GM18499 (cell line): Measurements from ENCODE around the gene ZFYVE1.
"Not testable (repeated sequence)": the region's sequence is repeated elsewhere in the genome, so short reads cannot be mapped to it uniquely, and the experiment has no call there.

Experiments
- ATAC-seq: cut with Tn5 transposase; IDR thresholded peaks from one replicate; pipeline ENCODE4 v1.9.1; 2021; ENCODE audit warnings: moderate number of reproducible peaks; ENCODE audit not compliant: insufficient read depth, unreplicated experiment

Gene ZFYVE1

DNA sequence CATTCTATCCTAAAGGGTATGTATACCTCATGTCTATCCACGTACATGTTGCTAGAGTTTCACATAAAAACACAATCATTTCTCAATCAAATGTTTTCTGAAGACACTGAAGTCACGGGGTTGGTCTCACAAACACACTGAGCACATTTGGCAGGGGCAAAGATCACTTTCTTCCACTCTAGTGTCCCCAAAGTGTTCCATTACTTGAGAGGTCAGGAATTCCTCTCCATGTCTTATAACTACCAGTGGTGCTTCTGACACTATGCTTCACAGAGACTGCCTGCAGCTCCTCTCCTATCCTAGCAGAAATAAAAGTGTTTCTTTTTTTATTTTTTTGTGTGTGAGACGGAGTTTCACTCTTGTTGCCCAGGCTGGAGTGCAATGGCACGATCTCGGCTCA, 19.1 kb downstream of the ZFYVE1 start:
- ATAC-seq = no peak

DNA sequence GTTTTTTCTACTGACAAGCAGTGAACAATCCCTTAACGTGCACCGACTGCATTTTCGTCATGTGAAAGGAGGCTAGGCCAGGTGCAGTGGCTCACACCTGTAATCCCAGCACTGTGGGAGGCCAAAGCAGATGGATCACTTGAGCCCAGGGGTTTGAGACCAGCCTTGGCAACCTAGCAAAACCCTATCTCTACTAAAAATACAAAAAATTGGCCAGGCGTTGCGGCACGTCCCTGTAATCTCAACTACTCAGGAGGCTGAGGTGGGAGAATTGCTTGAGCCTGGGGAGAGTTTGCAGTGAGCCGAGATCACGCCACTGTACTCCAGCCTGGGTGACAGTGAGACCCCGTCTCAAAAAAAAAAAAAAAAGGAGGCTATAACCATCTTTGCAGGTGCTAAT, 22.3 kb downstream of the ZFYVE1 start:
- not testable (repeated sequence) for ATAC-seq

DNA sequence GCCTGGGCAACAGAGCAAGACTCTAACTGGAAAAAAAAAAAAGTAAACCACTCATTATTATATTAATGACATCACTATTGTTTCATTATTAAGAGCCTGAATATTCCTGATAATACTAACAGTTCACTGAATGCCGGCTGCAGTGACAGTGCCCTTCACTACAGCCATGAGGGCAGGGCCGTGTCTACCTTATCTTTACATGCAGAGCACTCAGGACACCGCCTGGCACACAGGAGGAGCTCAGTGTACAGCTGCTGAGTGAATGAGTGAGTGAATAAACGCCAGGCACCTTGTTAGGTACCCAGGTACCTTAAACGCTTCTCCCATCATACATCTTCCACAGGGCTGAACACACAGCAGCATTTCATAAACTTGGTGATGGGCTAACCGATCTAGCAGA, 23.2 kb downstream of the ZFYVE1 start:
- no peak for ATAC-seq

DNA sequence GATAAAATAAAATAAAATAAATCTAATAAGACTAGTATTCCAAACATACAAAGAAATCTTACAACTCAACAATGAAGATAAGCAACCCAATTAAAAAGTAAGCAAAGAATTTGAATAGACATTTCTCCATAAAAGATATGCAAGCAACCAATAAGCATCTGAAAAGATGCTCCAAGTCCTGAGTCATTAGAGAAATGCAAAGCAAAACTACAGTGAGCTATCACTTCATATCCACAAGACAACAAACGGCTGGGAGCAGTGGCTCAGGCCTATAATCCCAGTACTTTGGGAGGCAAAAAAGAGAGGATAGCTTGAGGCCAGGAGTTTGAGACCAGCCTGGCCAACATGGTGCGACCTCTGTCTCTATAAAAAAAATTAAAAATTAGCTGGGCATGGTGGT, 26.8 kb downstream of the ZFYVE1 start:
- ATAC-seq = no peak

DNA sequence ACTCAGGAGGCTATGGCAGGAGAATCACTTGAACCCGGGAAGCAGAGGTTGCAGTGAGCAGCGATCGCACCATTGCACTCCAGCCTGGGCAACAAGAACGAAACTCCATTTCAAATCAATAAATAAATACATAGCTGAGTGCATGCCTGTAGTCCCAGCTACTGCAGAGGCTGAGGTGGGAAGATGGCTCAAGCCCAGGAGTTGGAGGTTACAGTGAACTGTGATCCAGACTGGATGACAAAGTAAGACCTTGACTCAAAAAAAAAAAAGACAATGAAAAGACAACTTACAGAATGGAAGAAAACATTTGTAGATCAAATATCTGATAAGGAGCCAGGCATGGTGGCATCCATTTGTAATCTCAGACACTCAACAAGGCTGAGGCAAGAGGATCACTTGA, 27.6 kb downstream of the ZFYVE1 start:
- ATAC-seq = no peak

DNA sequence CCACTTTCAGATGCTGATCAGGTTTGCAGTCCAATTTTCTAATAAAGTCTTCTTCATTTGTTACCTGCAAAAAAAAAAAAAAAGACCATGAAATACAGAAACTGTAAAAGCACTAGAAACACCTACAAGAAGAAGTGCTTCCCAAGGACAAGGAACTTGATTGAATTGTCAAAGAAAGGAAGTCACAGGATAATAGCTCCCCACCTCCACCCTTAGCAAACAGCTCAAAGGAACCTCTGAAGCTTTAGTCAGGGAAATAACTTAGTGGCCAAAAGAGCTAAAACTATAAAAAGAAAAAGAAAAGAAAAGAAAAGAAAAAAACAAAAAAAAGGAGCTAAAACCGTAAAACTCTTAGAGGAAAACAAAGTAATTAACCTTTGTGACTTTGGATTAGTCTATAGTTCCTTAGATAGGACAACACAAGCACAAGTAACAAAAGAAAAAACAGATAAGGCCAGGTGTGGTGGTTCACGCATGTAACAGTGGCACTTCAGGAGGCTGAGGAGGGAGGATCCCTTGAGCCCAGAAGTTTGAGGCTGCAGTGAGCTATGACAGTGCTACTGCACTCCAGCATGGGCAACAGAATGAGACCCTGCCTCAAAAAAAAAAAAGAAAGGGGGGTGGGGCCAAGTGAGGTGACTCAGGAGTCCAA, 28.5 kb downstream of the ZFYVE1 start:
- no peak for ATAC-seq

DNA sequence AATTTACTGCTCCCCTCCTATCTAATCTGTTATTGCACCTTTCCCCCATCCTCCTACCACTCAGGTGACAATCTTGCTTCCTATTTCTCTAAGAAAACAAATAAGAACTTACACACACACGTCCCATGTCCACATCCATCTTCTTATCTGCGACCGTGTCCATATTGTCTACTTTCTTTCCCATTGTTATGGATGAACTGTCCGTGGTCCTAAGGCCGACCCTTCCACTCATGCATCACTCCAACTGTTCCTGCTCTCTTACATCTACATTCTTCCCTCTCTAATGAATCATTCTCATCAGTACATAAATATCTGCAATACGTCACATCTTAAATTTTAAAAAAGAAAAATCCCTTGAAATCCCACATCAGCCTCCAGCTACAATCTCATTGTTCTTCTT, 30.0 kb downstream of the ZFYVE1 start:
- no peak for ATAC-seq

DNA sequence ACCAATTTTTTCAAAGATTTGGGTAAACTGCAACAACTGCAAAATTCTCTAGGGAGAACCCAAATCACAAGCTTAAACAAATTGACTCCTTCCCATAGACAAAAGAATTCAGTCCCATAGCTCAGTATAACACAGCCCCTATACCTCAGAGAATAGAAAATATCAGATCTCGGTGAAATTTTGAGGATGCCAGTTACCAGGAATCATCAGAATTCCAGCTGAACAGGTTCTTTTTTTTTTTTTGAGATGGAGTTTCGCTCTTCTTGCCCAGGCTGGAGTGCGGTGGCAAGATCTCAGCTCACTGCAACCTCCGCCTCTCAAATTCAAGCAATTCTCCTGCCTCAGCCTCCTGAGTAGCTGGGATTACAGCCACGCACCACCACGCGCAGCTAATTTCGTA, 36.7 kb downstream of the ZFYVE1 start:
- ATAC-seq = no peak

DNA sequence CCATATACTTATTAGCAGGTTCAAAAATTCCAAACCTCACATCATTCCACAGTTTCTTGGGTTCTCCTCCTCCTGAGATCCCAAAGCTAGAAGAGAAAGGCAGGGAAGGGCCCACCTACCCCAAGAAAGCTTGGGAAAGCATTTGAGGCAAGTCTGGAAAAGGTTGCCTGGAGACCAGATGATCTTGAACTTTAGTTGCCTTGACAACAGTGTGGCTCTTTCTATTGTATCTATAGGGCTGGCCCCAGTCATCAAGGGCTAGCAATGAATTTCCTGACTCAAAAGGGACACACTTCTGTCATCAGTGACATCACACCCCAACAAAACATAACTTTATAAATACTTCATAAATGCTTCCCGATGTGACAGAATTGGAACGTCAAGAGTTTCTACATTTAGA, 40.0 kb downstream of the ZFYVE1 start:
- no peak for ATAC-seq

DNA sequence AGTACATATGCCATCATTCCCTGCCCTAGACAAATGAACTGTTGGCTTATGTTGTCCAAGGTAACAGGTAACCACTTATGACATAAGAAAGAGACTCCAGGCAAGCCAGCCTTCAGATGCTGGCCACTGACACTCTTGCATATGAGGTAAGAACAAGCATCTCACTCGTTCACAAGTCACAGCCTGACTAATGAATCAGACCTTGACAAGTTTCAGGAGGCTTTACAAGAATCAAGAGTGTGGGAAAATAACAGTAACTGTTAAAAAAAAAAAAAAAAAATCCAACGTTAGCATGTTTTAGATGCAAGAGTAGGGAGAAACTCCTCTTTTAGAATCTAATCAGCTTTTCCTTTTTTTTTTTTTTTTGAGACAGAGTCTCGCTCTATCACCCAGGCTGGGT, 40.7 kb downstream of the ZFYVE1 start:
- ATAC-seq = no peak

DNA sequence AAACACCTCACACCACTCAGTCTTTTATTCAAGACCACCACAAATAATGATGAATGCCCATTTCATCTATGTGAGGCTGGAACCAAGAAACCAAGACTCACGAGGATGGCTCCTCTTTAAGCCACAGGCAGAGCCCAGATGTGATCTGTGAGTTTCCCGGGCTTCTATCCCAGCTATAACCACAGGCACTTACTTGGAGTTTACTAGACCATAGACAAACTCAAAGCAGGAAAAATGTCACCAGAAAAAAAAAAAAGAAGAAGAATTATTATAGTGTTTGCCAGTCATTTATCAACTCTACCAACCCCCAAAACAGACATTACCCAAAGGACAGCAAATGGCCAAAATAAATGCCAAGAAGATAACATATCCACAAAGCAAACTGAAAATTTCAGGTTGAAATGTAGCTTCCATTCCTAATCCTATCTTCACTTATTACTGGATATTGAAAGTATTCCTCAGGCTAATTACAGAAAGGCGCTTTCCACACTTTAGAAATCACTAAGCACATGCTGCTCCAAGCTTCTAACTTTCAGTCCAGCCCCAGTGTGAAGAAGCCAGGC, 44.7 kb downstream of the ZFYVE1 start:
- no peak for ATAC-seq

DNA sequence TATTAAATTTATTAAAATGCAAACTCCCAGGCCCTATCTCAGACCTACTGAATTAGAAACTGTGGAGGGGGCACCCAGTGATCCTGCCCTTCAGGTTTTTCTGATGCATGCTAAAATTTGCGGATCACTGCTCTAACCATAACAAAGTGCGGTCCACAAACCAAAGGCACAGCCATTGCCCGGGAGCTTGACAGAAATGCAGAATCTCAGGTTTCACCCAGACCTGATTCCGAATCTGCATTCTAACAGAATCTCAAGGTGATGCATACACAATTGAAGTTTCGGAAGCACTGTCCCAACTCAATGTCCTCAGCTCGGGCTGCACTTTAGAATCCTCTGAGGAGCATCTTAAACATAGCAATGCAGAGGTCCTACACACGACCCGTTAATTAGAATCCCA, 46.0 kb downstream of the ZFYVE1 start:
- ATAC-seq = no peak

DNA sequence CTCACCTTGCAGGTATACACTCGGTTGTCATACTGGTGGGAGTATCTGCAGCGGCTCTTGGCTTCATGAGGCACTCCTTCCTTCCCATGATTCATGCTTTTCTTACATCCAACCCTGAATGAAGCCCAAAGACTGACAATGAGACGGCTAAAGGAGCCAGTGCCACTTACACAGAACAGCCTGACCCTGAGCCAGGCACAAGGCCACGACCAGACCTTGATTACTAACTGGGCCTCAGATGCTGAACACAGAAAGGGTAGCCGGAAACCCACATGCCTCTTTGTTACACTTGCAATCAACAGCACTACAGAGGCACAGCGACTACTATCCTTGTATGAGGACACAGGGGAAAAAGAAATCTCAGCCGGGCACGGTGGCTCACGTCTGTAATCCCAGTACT, 48.0 kb downstream of the ZFYVE1 start:
- no peak for ATAC-seq

DNA sequence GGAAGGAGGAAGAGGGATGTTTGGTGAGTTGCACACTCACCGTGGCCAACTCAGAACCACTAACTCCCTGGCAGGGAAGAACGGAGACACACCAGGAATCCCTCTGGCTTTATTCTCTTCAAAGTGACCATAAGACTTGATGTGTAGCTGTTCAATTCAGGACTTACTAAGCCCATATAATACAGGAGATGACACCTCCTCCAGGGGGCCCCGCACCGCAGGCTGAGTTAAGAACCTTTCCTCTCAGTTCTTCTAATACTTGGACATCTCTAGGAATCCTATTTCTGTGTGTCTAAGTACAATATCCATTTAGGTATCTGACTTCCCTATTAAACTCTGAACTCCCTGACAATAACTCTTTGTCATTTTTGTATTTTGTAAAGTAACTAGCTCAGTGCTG, 51.1 kb downstream of the ZFYVE1 start:
- no peak for ATAC-seq

DNA sequence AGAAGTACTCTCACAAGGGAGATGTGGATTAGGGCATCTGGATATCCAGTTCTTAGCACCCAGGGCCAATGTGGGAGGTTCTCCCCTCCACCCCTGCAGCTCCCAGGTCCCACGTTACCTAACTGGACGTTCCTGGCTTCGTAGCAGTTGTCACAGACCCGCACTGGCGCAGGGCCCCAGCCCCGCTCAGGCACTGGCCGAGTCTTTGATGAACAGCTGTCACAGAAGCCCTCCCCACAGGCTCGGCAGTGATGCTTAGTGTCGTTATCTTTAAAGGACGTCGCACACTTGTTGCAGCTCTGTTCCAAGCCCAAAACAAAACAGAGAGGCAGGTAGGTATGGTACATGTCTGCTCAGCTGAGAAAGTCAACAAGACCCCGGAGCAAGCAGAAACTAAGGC, 52.2 kb downstream of the ZFYVE1 start:
- ATAC-seq = no peak

DNA sequence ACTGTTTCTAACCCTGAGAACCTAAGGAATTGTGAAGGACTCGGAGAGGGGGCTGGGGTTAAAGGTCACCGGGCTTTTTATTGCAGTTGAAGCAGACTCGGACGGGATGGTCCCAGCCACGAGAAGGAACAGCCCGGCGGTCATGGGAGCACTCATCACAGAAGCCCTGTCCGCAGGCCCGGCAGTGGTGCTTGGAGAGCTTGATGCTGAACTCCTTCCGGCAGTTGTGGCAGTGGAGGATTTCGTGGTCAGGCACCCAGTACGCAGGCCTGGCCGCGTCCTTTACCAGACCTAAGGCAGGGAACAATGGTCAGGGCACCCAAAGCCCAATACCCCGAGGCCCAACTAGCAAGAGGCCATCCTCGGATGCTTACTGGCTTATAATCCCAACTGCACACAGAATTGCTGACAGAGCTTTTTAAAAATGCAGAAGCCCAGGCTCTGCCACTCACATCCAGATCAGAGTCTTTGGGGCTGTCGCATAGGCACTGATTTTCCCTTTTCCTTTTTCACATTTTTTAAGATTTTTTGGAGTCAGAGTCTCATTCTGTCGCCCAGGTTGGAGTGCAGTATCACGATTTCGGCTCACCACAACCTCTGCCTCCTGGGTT, 56.0 kb downstream of the ZFYVE1 start:
- no peak for ATAC-seq

DNA sequence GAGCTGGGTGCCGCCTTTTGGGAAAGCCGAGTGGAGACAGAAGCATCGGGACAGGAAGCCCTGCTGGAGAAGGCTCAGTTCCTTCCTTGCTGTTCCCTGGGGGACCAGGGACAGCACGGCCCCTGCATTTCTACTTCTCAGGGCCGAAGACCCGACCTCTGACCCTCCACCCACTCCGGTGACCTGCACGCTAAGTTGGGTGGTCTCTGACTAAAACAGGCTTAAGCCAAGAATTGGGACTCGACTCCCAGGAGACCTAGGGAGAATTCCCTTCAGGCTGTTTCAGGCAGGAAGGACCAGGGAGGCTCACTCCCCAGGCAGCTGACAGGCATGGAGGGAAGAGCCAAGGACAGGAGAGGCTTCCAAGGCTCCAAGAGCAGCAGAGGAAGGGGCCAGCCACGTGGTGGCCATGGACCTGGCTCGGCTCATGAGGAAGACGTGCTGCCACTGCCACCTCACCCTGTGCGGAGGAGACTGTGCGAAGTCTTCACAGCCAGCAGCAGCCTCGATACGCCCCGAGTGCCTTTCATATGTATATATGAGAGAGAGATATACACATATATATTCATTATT, 56.8 kb downstream of the ZFYVE1 start:
- ATAC-seq = no peak

DNA sequence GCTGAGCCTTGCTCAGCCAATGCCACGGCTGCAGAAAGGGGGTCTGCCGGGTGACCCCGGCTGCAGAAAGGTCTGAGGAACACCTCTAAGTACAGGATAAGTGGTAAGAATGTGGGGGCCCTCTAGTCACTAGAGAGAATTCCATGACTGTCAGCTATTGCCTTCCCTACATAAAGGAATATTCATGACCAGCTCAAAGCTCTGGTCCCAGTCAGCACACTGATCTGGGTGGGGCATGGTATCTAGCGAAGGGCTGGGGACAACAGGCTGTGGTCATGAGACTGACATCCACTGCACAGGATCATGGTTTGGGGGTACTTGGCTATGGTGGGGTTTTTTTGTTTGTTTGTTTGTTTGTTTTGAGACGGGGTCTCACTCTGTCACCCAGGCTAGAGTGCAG, 58.6 kb downstream of the ZFYVE1 start:
- ATAC-seq = no peak

DNA sequence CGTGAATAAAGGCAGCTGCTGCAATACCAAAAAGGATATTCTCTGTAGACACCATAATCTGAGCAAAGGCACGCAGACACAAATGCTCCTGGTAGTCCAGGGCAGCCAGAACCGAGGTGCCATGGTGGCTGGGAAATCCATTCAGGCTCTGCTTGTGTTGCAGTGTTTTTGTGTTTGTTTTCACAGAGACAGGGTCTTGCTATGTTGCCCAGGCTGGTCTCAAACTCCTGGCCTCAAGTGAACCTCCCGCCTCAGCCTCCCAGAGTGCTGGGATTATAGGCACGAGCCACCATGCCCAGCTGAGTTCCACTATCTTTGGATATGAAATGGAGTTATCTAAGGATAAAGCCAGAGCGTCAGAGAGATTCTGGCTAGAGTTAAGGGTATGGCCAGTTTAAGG, 60.9 kb downstream of the ZFYVE1 start:
- ATAC-seq = no peak

DNA sequence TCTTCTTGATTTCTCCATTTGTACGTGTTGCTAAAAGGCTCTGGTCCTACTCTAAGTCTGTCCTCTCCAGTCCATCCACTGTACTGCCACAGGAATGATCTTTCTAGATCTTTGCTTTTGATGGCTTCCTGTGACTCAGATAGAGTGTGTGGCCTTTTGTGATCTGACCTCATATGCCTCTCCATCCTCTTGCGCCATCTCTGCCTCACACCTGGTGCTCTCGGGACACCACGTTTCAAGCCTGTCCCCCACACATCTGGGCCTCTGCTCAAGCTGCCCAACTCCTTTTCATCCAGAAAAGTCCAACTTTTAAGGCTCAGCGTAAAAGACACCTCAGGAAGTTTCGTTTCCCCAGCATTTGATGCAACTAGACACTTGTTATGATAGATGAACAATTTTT, 61.7 kb downstream of the ZFYVE1 start:
- ATAC-seq = no peak

DNA sequence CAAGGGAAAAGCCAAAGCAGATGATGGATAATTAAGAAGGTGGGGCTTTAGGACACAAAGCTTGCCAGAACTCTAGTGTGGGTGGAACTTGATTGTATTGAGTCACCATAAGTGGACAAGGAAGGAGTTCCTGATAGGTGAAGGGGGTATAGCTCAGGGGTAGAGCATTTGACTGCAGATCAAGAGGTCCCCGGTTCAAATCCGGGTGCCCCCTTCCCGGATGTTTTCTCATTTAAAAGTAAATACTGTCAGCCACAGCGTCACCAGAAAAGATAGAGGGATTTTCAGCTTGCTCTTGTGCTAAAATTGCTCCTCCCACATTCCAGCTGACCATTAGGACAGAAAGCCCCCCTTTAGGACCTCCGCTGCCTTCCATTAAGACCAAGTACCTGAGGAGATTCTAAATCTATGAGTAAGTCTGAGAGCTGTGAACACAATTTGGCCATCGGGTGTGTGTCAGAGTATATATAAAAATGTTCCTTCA, 64.0 kb downstream of the ZFYVE1 start:
- no peak for ATAC-seq

DNA sequence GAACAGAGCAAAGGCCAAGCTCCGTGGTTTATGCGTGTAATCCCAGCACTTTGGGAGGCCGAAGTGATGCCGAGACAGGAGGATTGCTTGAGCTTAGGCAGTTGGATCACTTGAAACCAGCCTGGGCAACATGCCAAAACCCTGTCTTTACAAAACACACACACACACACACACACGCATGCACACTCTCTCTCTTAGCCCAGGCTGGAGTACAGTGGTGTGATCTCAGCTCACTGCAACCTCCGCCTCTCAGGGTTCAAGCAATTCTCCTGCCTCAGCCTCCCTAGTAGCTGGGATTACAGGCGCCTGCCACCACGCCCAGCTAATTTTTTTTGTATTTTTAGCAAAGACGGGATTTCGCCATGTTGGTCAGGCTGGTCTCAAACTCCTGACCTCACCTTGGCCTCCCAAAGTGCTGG, 64.6 kb downstream of the ZFYVE1 start:
- not testable (repeated sequence) for ATAC-seq
